Activated CD4-positive, alpha-beta T cell treated with anti-CD3 and anti-CD28 coated beads, Interleukin-2, amount 10 ng/mL, durations not matched to agents 7 days and 5 days (primary cell): ENCODE results near the gene FCER2. TPM values are rescaled to one million over a fixed set of nuclear protein-coding genes. Genes with fewer than 3 reads are reported as not detected.
"Not testable (repeated sequence)": the region's sequence is repeated elsewhere in the genome, so short reads cannot be mapped to it uniquely, and the experiment has no call there.

Experiments used
- CTCF ChIA-PET: fragments of 350-600 bp; sonication (Branson Sonifier 250); formaldehyde crosslinking; loops from one replicate; lab custom pipeline; 2021; ENCODE audit warnings: antibody characterized with exemption; lab: Charles Lee
- POLR2A ChIA-PET: fragments of 350-600 bp; sonication (Branson Sonifier 250); formaldehyde crosslinking; loops from one replicate; lab custom pipeline; 2021; ENCODE audit warnings: antibody characterized with exemption; lab: Charles Lee
- DNase-seq: peaks from one replicate; pipeline ENCODE4 v3.0.0-alpha.2; 2020
- H3K27ac Mint-ChIP-seq: one replicate; pipeline ENCODE4 v1.8.0; 2021; ENCODE audit warnings: mild to moderate bottlenecking, moderate library complexity, mixed read lengths
- H3K27me3 Mint-ChIP-seq: one replicate; pipeline ENCODE4 v1.8.0; 2021; ENCODE audit warnings: mixed read lengths
- H3K36me3 Mint-ChIP-seq: one replicate; pipeline ENCODE4 v1.8.0; 2021; ENCODE audit warnings: low read depth, mixed read lengths
- H3K4me1 Mint-ChIP-seq: one replicate; pipeline ENCODE4 v1.8.0; 2021; ENCODE audit warnings: mixed read lengths
- H3K4me3 Mint-ChIP-seq: one replicate; pipeline ENCODE4 v1.8.0; 2021; ENCODE audit warnings: mild to moderate bottlenecking, moderate library complexity, mixed read lengths
- H3K9me3 Mint-ChIP-seq: one replicate; pipeline ENCODE4 v1.8.0; 2021; ENCODE audit warnings: mixed read lengths
- total RNA-seq, 2 experiments: library from RNA; stranded (reverse); gene quantifications; one replicate each; pipeline ENCODE4 v1.2.3, GENCODE V29; 2021

Gene FCER2
- total RNA-seq, 2 experiments from 2014 or later = 0.23 to 0.30 TPM

DNA sequence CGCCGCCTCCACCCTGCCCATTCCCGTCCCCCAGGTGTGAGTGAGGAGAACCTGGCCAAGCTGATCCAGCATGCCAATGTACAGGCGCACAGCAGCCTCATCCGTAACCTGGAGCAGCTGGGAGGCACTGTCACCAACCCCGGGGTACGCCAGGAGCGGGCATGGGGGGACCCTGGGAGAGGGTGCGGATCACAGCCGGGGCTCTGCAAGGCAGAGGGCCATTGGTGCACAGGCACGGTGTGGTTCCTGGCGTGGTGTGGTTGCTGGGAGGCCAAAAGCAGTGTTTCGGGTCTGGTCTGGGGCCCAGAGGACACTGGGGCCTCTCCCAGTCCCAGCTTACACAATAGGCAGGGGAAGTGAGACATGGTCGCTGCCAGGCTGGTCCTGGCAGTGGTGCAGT is 56.8 kb downstream of the FCER2 start:
- DNase-seq = no peak
- H3K27me3 Mint-ChIP-seq = no peaks in the 10 kb centered on the region
- H3K4me1 Mint-ChIP-seq = peaks cover 7% of the 10 kb centered on the region
- peaks cover under 1% of the 10 kb centered on the region for H3K9me3 Mint-ChIP-seq
- ChIA-PET CTCF (interaction anchor here (0.6 to 2.0 kb wide), 3 partner anchors 9 to 77 kb away, joined by 3 to 6 read pairs (median 3); no protein-coding TSS in a partner anchor), POLR2A (no interaction called here)
- no peak overlapping the region for H3K27ac Mint-ChIP-seq
- H3K36me3 Mint-ChIP-seq = peaks cover 22% of the 10 kb centered on the region
- no peak overlapping the region for H3K4me3 Mint-ChIP-seq

DNA sequence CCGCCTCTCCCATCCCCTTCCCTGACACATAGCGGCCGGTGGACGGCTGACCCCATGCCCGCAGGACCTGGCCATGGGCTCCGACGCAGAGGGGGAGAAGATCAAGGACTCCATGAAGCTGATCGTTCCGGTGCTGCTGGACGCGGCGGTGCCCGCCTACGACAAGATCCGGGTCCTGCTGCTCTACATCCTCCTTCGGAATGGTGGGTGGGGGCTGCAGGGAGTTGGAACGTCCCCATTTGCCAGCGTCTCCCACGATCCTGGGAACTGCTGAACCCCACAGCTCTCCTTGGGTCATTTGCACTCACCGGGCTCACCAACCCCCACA is 57.4 kb downstream of the FCER2 start:
- POLR2A ChIA-PET = interaction anchor here (0.6 kb wide), 1 partner anchor 263 kb away, joined by 3 read pairs; no protein-coding TSS in a partner anchor
- CTCF ChIA-PET = interaction anchor here (1.2 to 2.0 kb wide), 3 partner anchors 9 to 76 kb away, joined by 3 to 6 read pairs (median 5); partner anchors contain the start of gene TRAPPC5

DNA sequence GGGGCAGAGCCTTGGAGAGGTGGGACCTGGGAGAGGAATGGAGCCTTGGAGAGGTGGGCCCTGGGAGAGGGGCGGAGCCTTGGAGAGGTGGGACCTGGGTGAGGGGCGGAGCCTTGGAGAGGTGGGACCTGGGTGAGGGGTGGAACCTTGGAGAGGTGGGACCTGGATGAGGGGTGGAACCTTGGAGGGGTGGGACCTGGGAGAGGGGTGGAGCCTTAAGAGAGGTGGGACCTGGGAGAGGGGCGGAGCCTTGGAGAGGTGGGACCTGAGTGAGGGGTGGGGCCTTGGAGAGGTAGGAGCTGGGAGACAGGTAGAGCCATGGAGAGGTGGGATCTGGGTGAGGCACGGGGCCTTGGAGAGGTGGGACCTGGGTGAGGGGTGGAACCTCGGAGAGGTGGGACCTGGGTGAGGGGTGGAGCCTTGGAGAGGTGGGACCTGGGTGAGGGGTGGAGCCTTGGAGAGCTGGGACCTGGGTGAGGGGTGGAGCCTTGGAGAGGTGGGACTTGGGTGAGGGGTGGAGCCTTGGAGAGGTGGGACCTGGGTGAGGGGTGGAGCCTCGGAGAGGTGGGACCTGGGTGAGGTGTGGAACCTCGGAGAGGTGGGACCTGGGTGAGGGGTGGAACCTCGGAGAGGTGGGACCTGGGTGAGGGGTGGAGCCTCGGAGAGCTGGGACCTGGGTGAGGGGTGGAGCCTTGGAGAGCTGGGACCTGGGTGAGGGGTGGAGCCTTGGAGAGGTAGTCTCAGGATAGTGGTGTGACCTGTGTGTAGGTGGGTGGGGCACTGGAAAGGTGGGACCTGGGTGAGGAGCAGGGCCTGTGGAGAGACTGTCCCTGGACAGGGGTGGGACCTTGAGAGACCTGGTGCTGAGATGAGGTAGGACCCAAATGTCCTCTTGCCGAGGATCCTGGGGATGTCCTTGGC is 58.0 kb downstream of the FCER2 start:
- H3K9me3 Mint-ChIP-seq, H3K27me3 Mint-ChIP-seq, H3K4me3 Mint-ChIP-seq, H3K27ac Mint-ChIP-seq: not testable (repeated sequence)
- POLR2A ChIA-PET = interaction anchor here (0.6 kb wide), 1 partner anchor 263 kb away, joined by 3 read pairs; no protein-coding TSS in a partner anchor
- Mint-ChIP-seq H3K36me3 (peaks cover 35% of the 10 kb centered on the region), H3K4me1 (peaks cover 17% of the 10 kb centered on the region)
- CTCF ChIA-PET = interaction anchor here (1.2 to 2.0 kb wide), 3 partner anchors 10 to 76 kb away, joined by 3 to 6 read pairs (median 5); partner anchors contain the start of gene TRAPPC5
- peak; percentile 23 for DNase-seq

More for the DNA sequence above, 57.4 kb downstream of the FCER2 start:
- no peaks in the 10 kb centered on the region for H3K27me3 Mint-ChIP-seq
- H3K27ac Mint-ChIP-seq = no peak overlapping the region
- peaks cover 7% of the 10 kb centered on the region for H3K9me3 Mint-ChIP-seq
- H3K4me3 Mint-ChIP-seq = no peak overlapping the region
- peaks cover 13% of the 10 kb centered on the region for H3K4me1 Mint-ChIP-seq
- peaks cover 29% of the 10 kb centered on the region for H3K36me3 Mint-ChIP-seq
- DNase-seq = no peak

DNA sequence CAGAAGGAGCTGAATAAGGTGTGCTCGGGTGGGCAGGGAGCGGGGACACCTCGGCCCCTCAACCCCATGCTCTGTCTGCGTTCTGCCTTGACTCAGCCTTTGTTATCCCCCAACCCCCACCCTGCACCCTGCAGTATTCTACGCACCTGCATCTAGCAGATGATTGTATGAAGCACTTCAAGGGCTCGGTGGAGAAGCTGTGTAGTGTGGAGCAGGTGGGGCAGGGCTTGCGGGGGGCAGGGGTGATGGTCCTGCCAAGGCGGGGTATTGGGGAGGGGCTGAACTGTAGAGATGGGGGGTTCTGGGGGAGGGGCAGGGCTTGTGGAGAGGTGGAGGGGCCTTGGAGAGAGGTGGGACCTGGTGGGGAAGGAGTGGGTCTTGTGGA is 58.9 kb downstream of the FCER2 start:
- no peak overlapping the region for H3K4me3 Mint-ChIP-seq
- H3K9me3 Mint-ChIP-seq = peaks cover 7% of the 10 kb centered on the region
- DNase-seq = no peak
- POLR2A ChIA-PET = no interaction called here
- H3K4me1 Mint-ChIP-seq = peaks cover 18% of the 10 kb centered on the region
- H3K27me3 Mint-ChIP-seq = no peaks in the 10 kb centered on the region
- CTCF ChIA-PET = interaction anchor here (1.3 kb wide), 1 partner anchor 9 kb away, joined by 3 read pairs; no protein-coding TSS in a partner anchor
- no peak overlapping the region for H3K27ac Mint-ChIP-seq
- H3K36me3 Mint-ChIP-seq = peaks cover 36% of the 10 kb centered on the region

DNA sequence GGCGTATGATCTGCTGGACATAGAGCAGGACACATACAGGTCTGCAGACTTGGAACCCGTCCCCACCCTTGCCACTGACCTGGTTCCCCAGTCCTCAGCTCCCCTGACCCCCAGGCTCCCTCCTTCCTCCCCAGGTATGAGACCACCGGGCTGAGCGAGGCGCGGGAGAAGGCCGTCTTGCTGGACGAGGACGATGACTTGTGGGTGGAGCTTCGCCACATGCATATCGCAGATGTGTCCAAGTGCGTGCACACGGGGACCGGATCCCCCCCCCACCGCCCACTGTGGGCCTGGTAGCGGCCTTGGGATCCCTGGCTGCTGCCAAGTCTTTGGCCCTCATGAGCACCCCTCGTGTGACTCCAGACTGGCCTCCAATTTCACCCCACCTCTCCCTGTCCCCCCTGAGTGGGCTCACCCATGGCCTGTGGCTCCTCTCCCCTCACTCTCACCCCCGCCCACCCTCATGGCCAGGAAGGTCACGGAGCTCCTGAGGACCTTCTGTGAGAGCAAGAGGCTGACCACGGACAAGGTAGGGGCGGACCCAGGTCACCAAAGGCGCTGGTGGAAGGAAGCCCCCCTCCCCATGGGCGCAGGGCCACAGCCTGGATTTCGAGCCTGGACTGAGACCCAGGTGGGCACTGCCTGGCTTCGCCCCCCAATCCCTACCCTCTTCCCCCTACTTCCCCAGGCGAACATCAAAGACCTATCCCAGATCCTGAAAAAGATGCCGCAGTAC is 59.5 kb downstream of the FCER2 start:
- CTCF ChIA-PET = interaction anchor here (0.6 to 1.4 kb wide), 4 partner anchors 9 to 38 kb away, joined by 3 to 5 read pairs (median 3); partner anchors contain the start of gene TRAPPC5
- peaks cover 24% of the 10 kb centered on the region for H3K4me1 Mint-ChIP-seq
- DNase-seq = no peak

DNA sequence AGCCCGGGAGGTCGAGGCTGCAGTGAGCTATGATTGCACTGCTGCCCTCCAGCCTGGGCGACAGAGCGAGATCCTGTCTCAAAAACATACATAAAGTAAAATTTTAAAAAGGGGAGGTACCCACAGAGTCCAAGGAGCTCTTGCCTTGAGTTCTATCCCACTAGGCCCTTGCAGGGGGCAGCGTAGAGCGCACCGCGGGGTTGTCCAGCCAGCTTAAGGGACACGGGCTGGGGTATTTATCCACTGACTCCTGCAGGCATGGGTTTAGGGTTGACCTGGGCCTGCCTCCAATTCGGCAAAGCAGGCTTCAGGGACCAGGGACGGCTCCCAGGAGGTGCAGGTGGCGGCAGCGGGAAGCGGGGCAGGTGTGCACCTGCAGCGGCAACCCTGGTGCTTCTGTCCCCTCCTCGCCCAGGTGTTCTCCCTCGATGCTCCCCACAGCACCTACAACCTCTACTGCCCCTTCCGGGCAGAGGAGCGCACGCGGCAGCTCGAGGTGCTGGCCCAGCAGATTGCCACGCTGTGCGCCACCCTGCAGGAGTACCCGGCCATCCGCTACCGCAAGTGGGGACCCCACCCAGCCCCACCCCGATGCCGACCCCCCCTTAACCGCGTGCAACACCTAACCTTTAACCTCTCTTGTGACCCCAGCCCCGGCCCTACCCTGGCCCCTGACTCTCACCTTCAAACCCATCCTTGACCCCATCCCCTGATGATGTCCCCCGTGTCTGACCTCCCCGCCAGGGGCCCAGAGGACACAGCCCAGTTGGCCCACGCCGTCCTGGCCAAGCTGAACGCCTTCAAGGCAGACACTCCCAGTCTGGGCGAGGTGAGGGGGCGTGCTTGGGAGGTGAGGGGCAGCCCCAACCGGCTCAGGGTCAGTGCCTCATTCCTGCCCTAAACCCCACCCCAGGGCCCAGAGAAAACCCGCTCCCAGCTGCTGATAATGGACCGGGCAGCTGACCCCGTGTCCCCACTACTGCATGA is 60.3 kb downstream of the FCER2 start:
- Mint-ChIP-seq H3K4me3 (no peak overlapping the region), H3K4me1 (peaks cover 26% of the 10 kb centered on the region), H3K27me3 (no peaks in the 10 kb centered on the region), H3K36me3 (peaks cover 36% of the 10 kb centered on the region), H3K9me3 (peaks cover 7% of the 10 kb centered on the region), H3K27ac (no peak overlapping the region)
- ChIA-PET CTCF (interaction anchor here (0.6 to 1.4 kb wide), 4 partner anchors 10 to 39 kb away, joined by 3 to 5 read pairs (median 3); partner anchors contain the start of gene TRAPPC5), POLR2A (no interaction called here)
- DNase-seq = no peak

More for the DNA sequence above, 59.5 kb downstream of the FCER2 start:
- Mint-ChIP-seq H3K36me3 (peaks cover 36% of the 10 kb centered on the region), H3K4me3 (no peak overlapping the region), H3K27ac (no peak overlapping the region), H3K27me3 (no peaks in the 10 kb centered on the region), H3K9me3 (peaks cover 7% of the 10 kb centered on the region)
- POLR2A ChIA-PET = no interaction called here

DNA sequence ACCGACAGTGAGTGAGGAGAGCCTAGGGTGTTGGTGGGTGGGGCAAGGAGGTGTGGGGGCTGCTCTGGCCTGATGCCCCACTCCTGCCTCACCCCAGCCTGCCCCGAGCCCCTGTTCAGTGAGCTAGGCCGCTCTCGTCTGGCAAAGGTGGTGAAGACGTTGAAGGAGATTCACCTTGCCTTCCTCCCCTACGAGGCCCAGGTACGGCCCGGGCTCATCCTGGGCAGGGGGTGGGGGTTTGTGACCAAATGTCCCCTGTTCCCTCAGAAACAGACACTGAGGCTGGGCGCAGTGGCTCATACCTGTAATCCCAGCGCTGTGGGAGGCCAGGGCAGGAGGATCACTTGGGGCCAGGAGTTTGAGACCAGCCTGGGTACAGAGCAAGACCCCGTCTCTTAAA is 61.1 kb downstream of the FCER2 start:
- DNase-seq = no peak
- no peak overlapping the region for H3K4me3 Mint-ChIP-seq
- ChIA-PET CTCF (interaction anchor here (1.4 kb wide), 1 partner anchor 11 kb away, joined by 5 read pairs; no protein-coding TSS in a partner anchor), POLR2A (no interaction called here)
- peaks cover 30% of the 10 kb centered on the region for H3K4me1 Mint-ChIP-seq
- no peaks in the 10 kb centered on the region for H3K27me3 Mint-ChIP-seq
- peaks cover 34% of the 10 kb centered on the region for H3K36me3 Mint-ChIP-seq
- peaks cover 7% of the 10 kb centered on the region for H3K9me3 Mint-ChIP-seq
- H3K27ac Mint-ChIP-seq = no peak overlapping the region

DNA sequence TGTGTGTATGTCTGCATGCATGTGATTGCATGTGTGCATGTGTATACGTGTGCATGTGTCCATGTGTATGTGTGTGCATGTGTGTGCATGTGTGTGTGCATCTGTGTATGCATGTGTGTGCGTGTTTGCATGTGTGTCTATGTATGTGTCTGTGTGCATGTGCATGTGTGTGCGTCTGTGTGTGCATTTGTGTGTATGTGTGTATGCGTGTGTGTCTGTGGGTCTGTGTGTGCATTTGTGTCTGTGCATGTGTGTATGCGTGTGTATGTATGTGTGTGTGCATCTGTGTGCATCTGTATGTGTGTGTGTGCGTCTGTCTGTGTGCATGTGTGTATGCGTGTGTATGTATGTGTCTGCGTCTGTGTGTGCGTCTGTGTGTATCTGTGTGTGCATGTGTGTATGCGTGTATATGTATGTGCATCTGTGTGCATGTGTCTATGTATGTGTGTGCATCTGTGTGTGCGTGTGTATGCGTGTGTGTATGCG is 62.0 kb downstream of the FCER2 start:
- peaks cover 32% of the 10 kb centered on the region for H3K36me3 Mint-ChIP-seq
- H3K27ac Mint-ChIP-seq = no peak overlapping the region
- DNase-seq = no peak
- H3K4me1 Mint-ChIP-seq = peaks cover 31% of the 10 kb centered on the region
- no peak overlapping the region for H3K4me3 Mint-ChIP-seq
- CTCF ChIA-PET = no interaction called here
- H3K27me3 Mint-ChIP-seq = no peaks in the 10 kb centered on the region
- POLR2A ChIA-PET = no interaction called here
- peaks cover 7% of the 10 kb centered on the region for H3K9me3 Mint-ChIP-seq

DNA sequence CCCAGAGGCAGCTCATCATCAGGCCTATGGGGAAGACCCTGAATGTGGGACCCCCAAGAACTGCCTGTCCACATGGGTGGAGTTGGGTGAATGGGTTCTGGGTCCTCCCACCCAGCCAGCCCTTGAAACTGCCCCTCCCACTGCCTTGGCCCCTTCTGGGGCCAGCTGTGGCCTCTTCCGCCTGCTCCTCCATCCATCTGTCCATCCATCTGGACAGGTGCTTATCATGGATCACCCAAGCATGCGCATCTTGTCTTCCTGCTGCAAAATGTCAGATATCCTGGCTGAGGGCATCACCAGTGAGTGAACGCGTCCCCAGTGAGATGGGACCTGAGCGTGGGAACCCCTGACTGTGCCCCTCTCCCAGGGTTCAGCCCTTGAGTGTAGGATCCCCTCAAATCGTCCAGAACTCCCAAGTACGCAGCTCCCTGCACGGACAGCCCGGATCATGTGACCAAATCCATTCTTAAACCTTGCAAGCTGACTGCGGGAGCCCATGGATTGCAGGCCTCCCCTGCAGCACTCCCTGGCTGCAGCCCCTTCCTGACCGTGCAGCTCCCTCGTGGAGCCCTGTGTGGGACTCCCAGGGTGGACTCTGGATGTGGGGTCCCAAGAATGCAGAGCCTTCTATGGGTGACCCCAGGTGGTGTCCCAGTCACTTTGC is 63.0 kb downstream of the FCER2 start:
- peak overlapping the region; percentile 39 for H3K4me3 Mint-ChIP-seq
- DNase-seq = no peak
- ChIA-PET POLR2A (no interaction called here), CTCF (interaction anchor here (0.6 to 1.7 kb wide), 5 partner anchors 13 to 1338 kb away, joined by 3 to 4 read pairs (median 3); partner anchors contain the start of gene TRAPPC5)
- peaks cover 7% of the 10 kb centered on the region for H3K9me3 Mint-ChIP-seq
- H3K4me1 Mint-ChIP-seq = peaks cover 33% of the 10 kb centered on the region
- peak overlapping the region; percentile 5 for H3K27ac Mint-ChIP-seq
- H3K27me3 Mint-ChIP-seq = no peaks in the 10 kb centered on the region
- peaks cover 30% of the 10 kb centered on the region for H3K36me3 Mint-ChIP-seq
